G401 (cell line): Measurements from ENCODE around the gene ABHD3. TPM values are rescaled to one million over a fixed set of nuclear protein-coding genes. Genes with fewer than 3 reads are reported as not detected.
"Not testable (repeated sequence)": the region's sequence is repeated elsewhere in the genome, so short reads cannot be mapped to it uniquely, and the experiment has no call there.

Experiments used
- DNase-seq: peaks from one replicate; pipeline ENCODE4 v3.0.0-alpha.2; 2015; ENCODE audit warnings: low spot score
- in situ Hi-C: cut with HindIII; loops from 2 replicates; pipeline ENCODE4 v1.10.0; 2016; ENCODE audit warnings: low sequenced_read_pairs, mixed read lengths
- total RNA-seq: library from RNA; depleted of rRNA; stranded (reverse); fragments of >200 nt; shearing (Covaris generic); gene quantifications from 2 replicates; pipeline ENCODE4 v1.2.3, GENCODE V29; 2014; rRNA removed

ABHD3 gene
- 31.2 and 31.3 TPM in 2 replicates for total RNA-seq

GRCh38 chr18:21704603-21705364 lies at the start of gene ABHD3:
TSS of gene ABHD3 (minus strand) at chr18:21704774. CDS start at chr18:21704665, 109 bp downstream.
- peak; percentile 95 for DNase-seq
- in situ Hi-C loops = no loop called here

GRCh38 chr18:21747764-21748693 lies 43.5 kb upstream of the ABHD3 start:
- in situ Hi-C loops = no loop called here
- no peak for DNase-seq

GRCh38 chr18:21747268-21747667 lies 42.7 kb upstream of the ABHD3 start:
- DNase-seq = no peak
- in situ Hi-C loops = no loop called here

- no peak for DNase-seq
- in situ Hi-C loops = no loop called here
Observed at GRCh38 chr18:21745231-21745630, 40.7 kb upstream of the ABHD3 start.

- no peak for DNase-seq
- in situ Hi-C loops = no loop called here
Observed at GRCh38 chr18:21743166-21743832, 38.7 kb upstream of the ABHD3 start.

GRCh38 chr18:21742315-21742687 lies 37.7 kb upstream of the ABHD3 start:
- no peak for DNase-seq
- in situ Hi-C loops = no loop called here

GRCh38 chr18:21741562-21742314 lies 37.2 kb upstream of the ABHD3 start:
- in situ Hi-C loops = no loop called here
- peak; percentile 58 for DNase-seq

- in situ Hi-C loops = no loop called here
- DNase-seq = no peak
Observed at GRCh38 chr18:21741312-21741561, 36.7 kb upstream of the ABHD3 start.

- DNase-seq = peak; percentile 98
- in situ Hi-C loops = no loop called here
Observed at GRCh38 chr18:21740538-21741311, 36.2 kb upstream of the ABHD3 start, which contains the start of gene MIB1. TSS of gene MIB1 (plus strand) at chr18:21740792. CDS start at chr18:21741584, 792 bp downstream.

GRCh38 chr18:21739604-21740537 lies 35.3 kb upstream of the ABHD3 start:
- in situ Hi-C loops = no loop called here
- no peak for DNase-seq

- DNase-seq, in situ Hi-C loops: not testable (repeated sequence)
Observed at GRCh38 chr18:21736926-21737325, 32.4 kb upstream of the ABHD3 start.

- DNase-seq = no peak
- in situ Hi-C loops = no loop called here
Observed at GRCh38 chr18:21735452-21736015, 31.0 kb upstream of the ABHD3 start.

GRCh38 chr18:21733011-21733410 lies 28.4 kb upstream of the ABHD3 start:
- in situ Hi-C loops = no loop called here
- DNase-seq = no peak

- in situ Hi-C loops = no loop called here
- DNase-seq = no peak
Observed at GRCh38 chr18:21727702-21728101, 23.1 kb upstream of the ABHD3 start.

- in situ Hi-C loops = no loop called here
- DNase-seq = no peak
Observed at GRCh38 chr18:21725201-21725600, 20.6 kb upstream of the ABHD3 start.

- in situ Hi-C loops = no loop called here
- DNase-seq = no peak
Observed at GRCh38 chr18:21722687-21723086, 18.1 kb upstream of the ABHD3 start.

- in situ Hi-C loops = no loop called here
- no peak for DNase-seq
Observed at GRCh38 chr18:21714474-21714873, 9.9 kb upstream of the ABHD3 start.
